ENCODE results near the gene IFITM5. TPM values are rescaled to one million over a fixed set of nuclear protein-coding genes. Genes with fewer than 3 reads are reported as not detected.

IFITM5 gene
- total RNA-seq, 1 donor from 2014 or later, result not detected

GRCh38 chr11:304061-304506 lies 4.8 kb upstream of the IFITM5 start:
- no peak for DNase-seq (ENCODE audit: low spot score in 2 of 2, unreplicated experiment in 2 of 2)

GRCh38 chr11:303363-303762 lies 4.0 kb upstream of the IFITM5 start:
- Mint-ChIP-seq H3K27me3 (ENCODE audit: low read depth) (peaks cover 13% of the 10 kb centered on the region), H3K9me3 (no peaks in the 10 kb centered on the region), H3K4me1 (peaks cover 25% of the 10 kb centered on the region), H3K27ac (no peak overlapping the region), H3K4me3 (no peak overlapping the region), H3K36me3 (no peaks in the 10 kb centered on the region)
- DNase-seq (ENCODE audit: low spot score in 2 of 2, unreplicated experiment in 2 of 2), result no peak
- no peak for TF ChIP-seq CTCF (IDR thresholded peaks at IDR 0.05; ENCODE audit: unreplicated experiment)

More at GRCh38 chr11:304061-304506, 4.8 kb upstream of the IFITM5 start:
- no peak overlapping the region for H3K4me3 Mint-ChIP-seq
- H3K36me3 Mint-ChIP-seq, result no peaks in the 10 kb centered on the region
- TF ChIP-seq CTCF (IDR thresholded peaks at IDR 0.05; ENCODE audit: unreplicated experiment), result no peak
- no peak overlapping the region for H3K27ac Mint-ChIP-seq
- peaks cover 32% of the 10 kb centered on the region for H3K4me1 Mint-ChIP-seq
- no peaks in the 10 kb centered on the region for H3K9me3 Mint-ChIP-seq
- peaks cover 13% of the 10 kb centered on the region for H3K27me3 Mint-ChIP-seq (ENCODE audit: low read depth)

GRCh38 chr11:299951-300735 lies 817 bp upstream of the IFITM5 start:
- peaks cover 10% of the 10 kb centered on the region for H3K4me1 Mint-ChIP-seq
- H3K36me3 Mint-ChIP-seq, result no peaks in the 10 kb centered on the region
- no peak for DNase-seq (ENCODE audit: low spot score in 2 of 2, unreplicated experiment in 2 of 2)
- no peak overlapping the region for H3K27ac Mint-ChIP-seq
- no peaks in the 10 kb centered on the region for H3K9me3 Mint-ChIP-seq
- no peak overlapping the region for H3K4me3 Mint-ChIP-seq
- no peak for TF ChIP-seq CTCF (IDR thresholded peaks at IDR 0.05; ENCODE audit: unreplicated experiment)
- H3K27me3 Mint-ChIP-seq (ENCODE audit: low read depth), result peaks cover 13% of the 10 kb centered on the region

- DNase-seq (ENCODE audit: low spot score in 2 of 2, unreplicated experiment in 2 of 2), result no peak
- H3K4me3 Mint-ChIP-seq, result no peak overlapping the region
- peaks cover 7% of the 10 kb centered on the region for H3K4me1 Mint-ChIP-seq
- H3K27me3 Mint-ChIP-seq (ENCODE audit: low read depth), result peaks cover 13% of the 10 kb centered on the region
- H3K9me3 Mint-ChIP-seq, result no peaks in the 10 kb centered on the region
- H3K36me3 Mint-ChIP-seq, result no peaks in the 10 kb centered on the region
- TF ChIP-seq CTCF (IDR thresholded peaks at IDR 0.05; ENCODE audit: unreplicated experiment), result no peak
- H3K27ac Mint-ChIP-seq, result no peak overlapping the region
Observed at GRCh38 chr11:298406-299065, 790 bp downstream of the IFITM5 start.

GRCh38 chr11:297586-298405 lies 1.5 kb downstream of the IFITM5 start:
- H3K27ac Mint-ChIP-seq, result no peak overlapping the region
- H3K4me1 Mint-ChIP-seq, result peaks cover 7% of the 10 kb centered on the region
- H3K36me3 Mint-ChIP-seq, result no peaks in the 10 kb centered on the region
- no peak for TF ChIP-seq CTCF (IDR thresholded peaks at IDR 0.05; ENCODE audit: unreplicated experiment)
- no peak overlapping the region for H3K4me3 Mint-ChIP-seq
- no peak for DNase-seq (ENCODE audit: low spot score in 2 of 2, unreplicated experiment in 2 of 2)
- peaks cover 13% of the 10 kb centered on the region for H3K27me3 Mint-ChIP-seq (ENCODE audit: low read depth)
- H3K9me3 Mint-ChIP-seq, result no peaks in the 10 kb centered on the region
